Measurements from ENCODE around the gene EIF4B.

- TF ChIP-seq ATF3 (IDR thresholded peaks at IDR 0.05) (no peak), ZFX (IDR thresholded peaks at IDR 0.05) (no peak), CTCF (IDR thresholded peaks at IDR 0.05 in 2 of 3, conservative IDR thresholded peaks at IDR 0.05 in 1 of 3; ENCODE audit: borderline replicate concordance in 1 of 3, insufficient read depth in 1 of 3, low read depth in 2 of 3, low read length in 2 of 3) (no peak), ELF1 (IDR thresholded peaks at IDR 0.05; ENCODE audit: borderline replicate concordance, low read depth) (no peak)
Observed at GRCh38 chr12:53067074-53067992, 61.1 kb downstream of the EIF4B start.

All from HCT116 (cell line).